H1 (cell line): Measurements from ENCODE around the gene CHD9. TPM values are rescaled to one million over a fixed set of nuclear protein-coding genes. Genes with fewer than 3 reads are reported as not detected.

Experiments
- CTCF ChIA-PET: fragments of 300-600 bp; sonication (Branson Sonifier 250); formaldehyde crosslinking; loops from one replicate; lab custom pipeline; 2021; ENCODE audit not compliant: partially characterized antibody; lab: Charles Lee
- POLR2A ChIA-PET: fragments of 300-600 bp; sonication (Branson Sonifier 250); formaldehyde crosslinking; loops from one replicate; lab custom pipeline; 2021; ENCODE audit warnings: inconsistent platforms; ENCODE audit not compliant: partially characterized antibody; lab: Charles Lee
- DNase-seq, 2 experiments: peaks; one replicate each; pipeline versions ENCODE4 v3.0.0 to v3.0.0-alpha.2; 2010 to 2022; ENCODE audit warnings: low spot score in 2 of 2, low read depth in 1 of 2, mixed read lengths in 1 of 2
- FAIRE-seq: peaks from 2 replicates; lab custom pipeline; 2011; peaks lifted over from hg19 to GRCh38; lab: Jason Lieb, UNC
- H2AFZ ChIP-seq: 2 replicates; pipeline ENCODE4 v1.8.1; 2012; ENCODE audit warnings: low read length, inconsistent platforms
- H2AK5ac ChIP-seq: 2 replicates; pipeline ENCODE4 v1.6.1; 2013; ENCODE audit warnings: low read depth, low read length
- H2BK120ac ChIP-seq: replicated peaks from 2 replicates; pipeline ENCODE3; 2013; ENCODE audit warnings: low read depth, low read length, inconsistent platforms
- H2BK12ac ChIP-seq: 2 replicates; pipeline ENCODE4 v1.6.1; 2013; ENCODE audit warnings: low read depth, low read length
- H2BK15ac ChIP-seq: 2 replicates; pipeline ENCODE4 v1.6.1; 2013; ENCODE audit warnings: low read length
- H2BK20ac ChIP-seq: 2 replicates; pipeline ENCODE4 v1.6.1; 2013; ENCODE audit warnings: low read length
- H2BK5ac ChIP-seq: 2 replicates; pipeline ENCODE4 v1.6.1; 2013; ENCODE audit warnings: low read depth, low read length
- H3K14ac ChIP-seq: 2 replicates; pipeline ENCODE4 v1.6.1; 2013; ENCODE audit warnings: inconsistent platforms; ENCODE audit not compliant: insufficient read length
- H3K18ac ChIP-seq: 2 replicates; pipeline ENCODE4 v1.6.1; 2013; ENCODE audit warnings: low read length; ENCODE audit errors: extremely low read depth
- H3K23ac ChIP-seq: 2 replicates; pipeline ENCODE4 v1.6.1; 2013; ENCODE audit warnings: inconsistent platforms; ENCODE audit not compliant: insufficient read length
- H3K23me2 ChIP-seq: 2 replicates; pipeline ENCODE4 v1.6.1; 2013; ENCODE audit warnings: low read depth, low read length
- H3K27ac ChIP-seq: 2 replicates; pipeline ENCODE4 v1.6.1; 2011; ENCODE audit warnings: low read depth, low read length, inconsistent platforms
- H3K27me3 ChIP-seq, 4 experiments: replicated peaks in 1 of 4; 1 replicate in 1 of 4; 2 replicates in 3 of 4; pipeline versions ENCODE4 v1.6.1 to v1.8.1; 2011 to 2013; ENCODE audit warnings: low read length in 3 of 4, mild to moderate bottlenecking in 3 of 4, inconsistent platforms in 2 of 4, mixed read lengths in 2 of 4, moderate library complexity in 1 of 4; ENCODE audit not compliant: control insufficient read depth in 3 of 4, insufficient read depth in 3 of 4; ENCODE audit errors: extremely low read depth in 1 of 4
- H3K36me3 ChIP-seq, 4 experiments: 2 replicates each; pipeline versions ENCODE4 v1.6.1 to v1.8.1; 2011 to 2013; ENCODE audit warnings: mild to moderate bottlenecking in 4 of 4, low read length in 3 of 4, moderate library complexity in 2 of 4, control low read depth in 1 of 4, inconsistent platforms in 1 of 4; ENCODE audit not compliant: insufficient read depth in 4 of 4, control insufficient read depth in 2 of 4
- H3K4ac ChIP-seq: replicated peaks from 2 replicates; pipeline ENCODE3; 2013; ENCODE audit warnings: low read length, low read depth, mixed read lengths, inconsistent platforms; ENCODE audit not compliant: insufficient read length
- H3K4me1 ChIP-seq, 4 experiments: replicated peaks in 1 of 4; 1 replicate in 1 of 4; 2 replicates in 3 of 4; pipeline versions ENCODE4 v1.6.1 to v1.8.1; 2011 to 2013; ENCODE audit warnings: low read length in 3 of 4, inconsistent platforms in 2 of 4, mixed read lengths in 1 of 4; ENCODE audit not compliant: insufficient read depth in 4 of 4, control insufficient read depth in 3 of 4
- H3K4me2 ChIP-seq, 2 experiments: 2 replicates each; pipeline versions ENCODE4 v1.6.1 to v1.8.1; 2011 to 2013; ENCODE audit warnings: low read depth in 2 of 2, low read length in 2 of 2, control low read depth in 1 of 2, inconsistent platforms in 1 of 2, mild to moderate bottlenecking in 1 of 2; ENCODE audit not compliant: insufficient read depth in 1 of 2
- H3K4me3 ChIP-seq, 4 experiments: fragments of 200-600, 300-600 bp in 1 of 4; sonication (generic), shearing (Covaris generic), sonication (Bioruptor Twin) in 1 of 4; 2 replicates each; pipeline versions ENCODE4 v1.5.1 to v1.8.1; 2011 to 2016; ENCODE audit warnings: low read length in 4 of 4, low read depth in 3 of 4, control low read depth in 2 of 4, inconsistent platforms in 2 of 4, mild to moderate bottlenecking in 2 of 4, mixed read lengths in 1 of 4, moderate library complexity in 1 of 4; ENCODE audit not compliant: insufficient read depth in 2 of 4; ENCODE audit errors: extremely low read depth in 1 of 4
- H3K56ac ChIP-seq: replicated peaks from 2 replicates; pipeline ENCODE3; 2013; ENCODE audit warnings: low read depth, mild to moderate bottlenecking, mixed read lengths, low read length, inconsistent platforms; ENCODE audit not compliant: insufficient read length
- H3K79me1 ChIP-seq: 2 replicates; pipeline ENCODE4 v1.6.1; 2013; ENCODE audit warnings: low read depth, low read length, control low read depth
- H3K79me2 ChIP-seq, 2 experiments: 2 replicates each; pipeline versions ENCODE4 v1.6.1 to v1.8.1; 2012 to 2013; ENCODE audit warnings: low read length in 2 of 2, mild to moderate bottlenecking in 2 of 2, inconsistent platforms in 1 of 2; ENCODE audit not compliant: insufficient read depth in 2 of 2, control insufficient read depth in 1 of 2
- H3K9ac ChIP-seq, 4 experiments: replicated peaks in 1 of 4; 1 replicate in 1 of 4; 2 replicates in 3 of 4; pipeline versions ENCODE4 v1.6.1 to v1.8.1; 2011 to 2013; ENCODE audit warnings: low read depth in 3 of 4, low read length in 3 of 4, control low read depth in 2 of 4, mild to moderate bottlenecking in 2 of 4, moderate library complexity in 2 of 4, inconsistent platforms in 1 of 4; ENCODE audit errors: extremely low read depth in 1 of 4
- H3K9me3 ChIP-seq, 2 experiments: 2 replicates each; pipeline versions ENCODE4 v1.6.1 to v1.8.1; 2012 to 2013; ENCODE audit warnings: mild to moderate bottlenecking in 2 of 2, moderate library complexity in 2 of 2, control low read depth in 1 of 2, inconsistent platforms in 1 of 2, low read depth in 1 of 2, low read length in 1 of 2, mixed read lengths in 1 of 2; ENCODE audit not compliant: insufficient read depth in 2 of 2
- H4K20me1 ChIP-seq, 2 experiments: replicated peaks in 1 of 2; 2 replicates each; pipeline versions ENCODE3 to v1.8.1; 2011 to 2013; ENCODE audit warnings: inconsistent platforms in 2 of 2, low read length in 2 of 2, mild to moderate bottlenecking in 1 of 2; ENCODE audit not compliant: insufficient read depth in 2 of 2, control insufficient read depth in 1 of 2
- H4K5ac ChIP-seq: 2 replicates; pipeline ENCODE4 v1.6.1; 2013; ENCODE audit warnings: low read length, low read depth, mixed read lengths, inconsistent platforms; ENCODE audit not compliant: insufficient read length
- H4K8ac ChIP-seq: 2 replicates; pipeline ENCODE4 v1.8.0; 2013; ENCODE audit warnings: mild to moderate bottlenecking, moderate library complexity, low read length, inconsistent platforms; ENCODE audit not compliant: insufficient read depth; ENCODE audit errors: extremely low read depth
- H4K91ac ChIP-seq: replicated peaks from 2 replicates; pipeline ENCODE3; 2013; ENCODE audit warnings: low read length, mixed read lengths, inconsistent platforms; ENCODE audit not compliant: insufficient read length
- ATF2 ChIP-seq: IDR thresholded peaks from 2 replicates; pipeline ENCODE4 v1.6.1; 2012; ENCODE audit warnings: low read length, inconsistent platforms
- BCL11A ChIP-seq, 2 experiments: IDR thresholded peaks; one replicate each; pipeline ENCODE4 v1.6.1; 2011; ENCODE audit warnings: low read depth in 2 of 2, low read length in 2 of 2, mild to moderate bottlenecking in 2 of 2
- CEBPB ChIP-seq: IDR thresholded peaks from 2 replicates; pipeline ENCODE4 v1.6.1; 2012; ENCODE audit warnings: low read depth, low read length
- EGR1 ChIP-seq: IDR thresholded peaks from 2 replicates; pipeline ENCODE4 v1.6.1; 2011; ENCODE audit warnings: low read depth, low read length, borderline replicate concordance
- EZH2 ChIP-seq: fragments of 200-600 bp; sonication (generic); IDR thresholded peaks from 2 replicates; pipeline ENCODE4 v1.7.1; 2012; ENCODE audit warnings: low read depth, mild to moderate bottlenecking, moderate library complexity, low read length, inconsistent platforms; ENCODE audit not compliant: severe bottlenecking
- KDM4A ChIP-seq: IDR thresholded peaks from one replicate; pipeline ENCODE4 v1.7.1; 2012; ENCODE audit warnings: low read depth, mild to moderate bottlenecking, moderate library complexity, low read length, inconsistent platforms; ENCODE audit not compliant: severe bottlenecking
- KDM5A ChIP-seq: fragments of 200-600 bp; IDR thresholded peaks from 2 replicates; pipeline ENCODE4 v1.7.1; 2012; ENCODE audit warnings: mild to moderate bottlenecking, low read length, inconsistent platforms, mixed read lengths
- MAFK ChIP-seq: IDR thresholded peaks from 2 replicates; pipeline ENCODE4 v1.6.1; 2012; ENCODE audit warnings: low read depth, mild to moderate bottlenecking, improper control_type of control experiment, low read length
- NRF1 ChIP-seq: IDR thresholded peaks from 2 replicates; pipeline ENCODE4 v1.6.1; 2011; ENCODE audit warnings: mild to moderate bottlenecking, low read depth, low read length, improper control_type of control experiment
- POU5F1 ChIP-seq: IDR thresholded peaks from 2 replicates; pipeline ENCODE4 v1.6.1; 2011; ENCODE audit warnings: low read depth, mild to moderate bottlenecking, low read length, moderate library complexity
- SIX5 ChIP-seq: IDR thresholded peaks from 2 replicates; pipeline ENCODE4 v1.6.1; 2011; ENCODE audit warnings: mild to moderate bottlenecking, low read depth, low read length
- SP4 ChIP-seq: IDR thresholded peaks from 2 replicates; pipeline ENCODE4 v1.6.1; 2012; ENCODE audit warnings: low read length, inconsistent platforms
- TBP ChIP-seq: IDR thresholded peaks from 2 replicates; pipeline ENCODE4 v1.6.1; 2011; ENCODE audit warnings: low read depth, low read length, improper control_type of control experiment
- TCF12 ChIP-seq: IDR thresholded peaks from 2 replicates; pipeline ENCODE4 v1.6.1; 2011; ENCODE audit warnings: low read depth, mild to moderate bottlenecking, low read length
- WGBS, 2 experiments: shearing (Covaris generic) in 1 of 2; methylation state at CpG; one replicate each; pipeline versions ENCODE4 v1.1.6 to v1.1.7; 2013 to 2015; ENCODE audit warnings: low lambda C conversion rate in 2 of 2, mixed read lengths in 2 of 2, inconsistent platforms in 1 of 2, low coverage in 1 of 2, missing lambda C conversion rate in 1 of 2; ENCODE audit not compliant: insufficient replicate concordance in 2 of 2, insufficient coverage in 1 of 2, insufficient read length in 1 of 2; ENCODE audit errors: extremely low coverage in 1 of 2, missing lambda C conversion rate in 1 of 2; 5-methylcytosine and 5-hydroxymethylcytosine counted together
- polyA plus RNA-seq, 7 experiments: library from polyadenylated mRNA; depleted of rRNA in 3 of 7; stranded (reverse) in 5 of 7; unstranded in 2 of 7; fragments of >200 nt in 5 of 7; fragments of 200-250 nt in 2 of 7; gene quantifications; 1 replicate in 5 of 7; 2 replicates in 1 of 7; 4 replicates in 1 of 7; pipeline versions ENCODE4 v1.2.1 to v1.2.3, GENCODE V29; 2011 to 2013; ENCODE audit warnings: missing spikeins in 2 of 7, mixed read lengths in 2 of 7
- total RNA-seq: library from RNA; stranded (reverse); fragmentation: NEBNext Ultra II Directional; extraction: Animal tissue kit (Norgen Biotek cat#: 25700); gene quantifications from 2 replicates; pipeline ENCODE4 v1.2.1, GENCODE V29; 2021

The CHD9 gene
- total and polyA plus RNA-seq, 2 of the 8 experiments (the other 6 are each of a cell fraction or from before 2014, with no cell fraction given): 9.9 to 32.4 TPM

GRCh38 chr16:53257001-53257400 is 202.2 kb downstream of the CHD9 start:
- Histone ChIP-seq H3K79me2 (no peaks in the 10 kb centered on the region), H4K8ac (no peak overlapping the region), H3K9me3 (0 out of 4 replicates have a peak, but pooled peaks cover 0 to 3% of the 10 kb centered on the region in 2 experiments), H3K9ac (no peak overlapping the region), H3K23me2 (no peaks in the 10 kb centered on the region), H2AFZ (no peak overlapping the region), H2BK12ac (no peak overlapping the region), H3K27ac (no peak overlapping the region), H3K23ac (no peak overlapping the region), H2BK5ac (no peak overlapping the region), H3K79me1 (no peaks in the 10 kb centered on the region), H3K18ac (no peak overlapping the region), H4K20me1 (no peaks in the 10 kb centered on the region), H4K91ac (no peak overlapping the region), H3K4me2 (no peak overlapping the region), H3K56ac (no peak overlapping the region), H2BK15ac (no peak overlapping the region), H2BK20ac (no peak overlapping the region), H2BK120ac (no peak overlapping the region), H3K4me3 (no peak overlapping the region), H3K4me1 (no peaks in the 10 kb centered on the region), H3K14ac (no peak overlapping the region), H3K27me3 (no peaks in the 10 kb centered on the region), H3K4ac (no peak overlapping the region), H4K5ac (no peak overlapping the region), H2AK5ac (no peak overlapping the region), H3K36me3 (peaks cover 6 to 63% (median 31%) of the 10 kb centered on the region in 4 experiments)
- FAIRE-seq (no peak), DNase-seq (no peak)
- ChIA-PET CTCF (interaction anchor here (0.6 to 1.4 kb wide), 2 partner anchors 62 to 202 kb away, joined by 3 to 5 read pairs; partner anchors contain the start of gene CHD9), POLR2A (no interaction called here)
- 75% methylated on average over 2 of the region's 2 CpGs; no CpG with 5 or more reads in 1 of the 2 experiments for whole genome bisulfite sequencing, 2 experiments
- TF ChIP-seq EZH2 (no peak), KDM5A (no peak), SP4 (no peak), EGR1 (no peak), CEBPB (no peak), BCL11A (IDR thresholded peaks at IDR 0.05; ENCODE audit: low read depth in 2 of 2, low read length in 2 of 2) (no peak), NRF1 (no peak), ATF2 (no peak), SIX5 (no peak), TCF12 (no peak), KDM4A (no peak), MAFK (no peak), POU5F1 (no peak), TBP (no peak)
